ENCODE measurements around the gene ELMO1.

Gene ELMO1

DNA sequence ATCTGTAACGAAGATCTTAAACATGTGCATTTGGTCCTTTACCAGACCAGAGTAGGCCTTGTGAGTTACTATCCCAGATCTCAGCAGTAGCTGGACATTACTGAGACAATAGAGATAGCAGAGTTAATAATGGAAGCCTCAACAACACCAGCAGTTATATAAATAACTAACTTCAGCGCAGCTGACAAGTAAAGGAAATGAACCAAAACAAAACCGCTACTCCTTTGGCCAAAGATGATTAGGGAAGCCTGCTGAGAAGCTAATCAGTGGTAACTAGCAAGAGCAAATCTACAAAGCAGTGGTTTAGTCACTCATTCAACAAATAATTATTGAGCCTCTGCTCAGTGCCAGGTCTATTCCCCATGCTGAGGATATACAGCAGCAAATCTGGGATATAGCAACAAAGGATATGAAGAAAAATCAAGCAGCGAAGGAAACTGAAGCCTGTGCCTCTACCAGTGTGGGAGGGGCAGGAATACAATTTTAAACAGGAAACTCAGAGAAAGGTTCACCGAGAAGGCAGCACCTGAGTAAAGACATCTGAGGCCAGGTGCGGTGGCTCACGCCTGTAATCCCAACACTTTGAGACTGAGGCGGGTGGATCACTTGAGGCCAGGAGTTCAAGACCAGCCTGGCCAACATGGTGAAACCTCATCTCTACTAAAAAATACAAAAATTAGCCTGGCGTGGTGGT, 103.6 kb downstream of the ELMO1 start:
- DNase-seq (ENCODE audit: low spot score) = no peak

DNA sequence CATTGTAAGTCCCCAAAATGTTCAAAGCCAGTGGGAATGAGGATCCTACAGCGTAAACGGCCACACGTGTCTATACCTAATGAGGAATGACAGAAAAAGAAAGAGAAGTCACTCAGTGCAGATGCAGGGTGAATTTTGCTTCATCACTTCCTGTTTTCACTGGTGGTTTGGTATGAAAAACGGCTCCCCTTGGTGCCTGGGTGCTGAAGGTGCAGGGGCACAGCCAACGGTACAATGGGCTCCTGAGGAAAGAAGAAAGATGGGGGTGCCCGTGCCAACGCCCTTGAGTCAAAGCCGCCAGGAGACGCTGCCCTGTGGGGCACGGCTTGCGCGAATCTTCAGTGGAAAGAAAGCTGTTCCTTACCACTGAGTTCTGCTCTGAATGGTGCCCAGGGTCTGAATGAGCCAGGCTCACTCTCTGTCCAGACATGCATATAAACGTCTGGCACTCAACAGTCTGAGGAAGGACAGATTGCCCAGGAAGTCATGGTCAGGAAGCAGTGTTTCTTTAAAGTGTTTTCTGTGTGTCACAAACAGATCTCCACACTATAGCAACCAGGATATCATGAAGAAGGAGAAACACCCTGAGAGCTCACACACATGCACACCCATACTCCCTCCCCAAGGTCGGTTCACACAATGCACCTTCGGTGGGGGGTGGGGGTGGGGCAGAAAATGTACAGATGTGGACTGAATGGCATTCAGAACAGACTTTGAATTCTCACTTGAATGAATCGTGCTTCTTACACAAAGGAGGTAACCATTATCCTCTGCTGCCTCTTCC, 105.8 kb downstream of the ELMO1 start:
- no peak for DNase-seq (ENCODE audit: low spot score)

DNA sequence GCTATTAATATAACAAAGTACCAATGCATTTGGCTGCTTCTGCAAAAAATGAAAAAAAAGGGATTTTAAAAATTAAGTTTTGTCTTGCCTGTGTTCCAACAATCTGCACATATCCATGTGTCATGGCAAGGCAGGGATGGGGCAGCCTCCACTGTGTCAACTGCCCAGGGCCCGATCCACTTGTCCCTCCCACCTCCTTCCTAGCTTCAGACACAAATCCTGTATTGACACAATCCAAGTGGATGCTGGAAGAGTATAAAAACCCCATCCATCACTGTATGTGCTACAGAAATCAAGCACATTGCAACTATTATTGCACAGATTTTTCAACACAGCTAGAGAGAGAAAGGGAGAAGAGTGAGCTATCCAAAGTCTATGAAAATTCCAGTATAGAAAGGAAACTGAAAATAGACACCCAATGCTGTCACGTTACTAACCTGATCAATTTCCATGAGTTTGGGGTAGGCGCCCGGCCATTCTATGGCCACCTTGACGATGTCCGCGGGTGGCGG, 106.4 kb downstream of the ELMO1 start:
- no peak for DNase-seq (ENCODE audit: low spot score)

DNA sequence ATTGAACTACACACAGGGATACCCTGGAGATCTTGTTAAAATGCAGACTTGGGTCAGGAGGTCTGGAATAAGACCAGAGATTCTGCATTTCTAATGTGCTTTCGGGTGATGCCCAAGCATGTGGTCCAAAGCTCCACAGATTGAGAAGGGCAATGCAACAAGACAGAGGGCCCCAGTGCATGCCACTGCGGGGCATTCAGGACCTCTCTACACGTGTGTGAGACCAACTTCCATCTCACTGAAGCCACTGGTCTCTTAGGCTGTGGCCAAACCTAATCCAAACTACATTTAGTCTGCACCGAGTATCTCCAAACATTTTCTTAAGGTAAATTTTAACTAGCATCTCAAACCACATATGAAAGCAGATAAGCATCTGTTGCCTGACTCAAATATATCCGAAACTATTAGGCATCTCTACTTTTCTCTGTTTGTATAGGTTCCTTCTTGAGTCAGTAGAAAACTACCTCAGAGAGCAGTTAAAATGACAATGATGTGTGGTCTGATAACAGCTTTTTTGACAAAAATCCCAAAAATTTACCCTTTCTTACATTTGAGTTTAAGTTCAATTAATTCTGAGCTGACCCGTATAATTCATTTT, 107.5 kb downstream of the ELMO1 start:
- DNase-seq (ENCODE audit: low spot score) = no peak

DNA sequence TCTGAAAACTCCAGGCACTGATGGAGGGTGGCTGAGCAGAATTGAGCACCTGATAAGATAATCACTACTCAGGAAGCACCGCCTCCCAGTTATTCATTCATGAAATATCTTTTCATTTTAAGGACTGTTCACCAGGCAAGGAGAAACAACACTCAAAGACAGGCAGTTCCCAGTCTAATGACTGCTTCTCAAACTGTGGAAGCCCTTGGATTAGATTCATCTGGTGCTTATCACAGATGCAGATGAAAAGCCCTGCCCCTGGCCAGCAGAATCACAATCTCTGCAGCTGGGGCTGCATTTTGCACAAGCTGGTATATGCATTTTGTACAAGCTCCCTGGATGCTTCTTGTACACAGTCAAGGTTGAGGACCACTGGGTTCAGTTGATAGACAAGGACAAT, 109.7 kb downstream of the ELMO1 start:
- no peak for DNase-seq (ENCODE audit: low spot score)

DNA sequence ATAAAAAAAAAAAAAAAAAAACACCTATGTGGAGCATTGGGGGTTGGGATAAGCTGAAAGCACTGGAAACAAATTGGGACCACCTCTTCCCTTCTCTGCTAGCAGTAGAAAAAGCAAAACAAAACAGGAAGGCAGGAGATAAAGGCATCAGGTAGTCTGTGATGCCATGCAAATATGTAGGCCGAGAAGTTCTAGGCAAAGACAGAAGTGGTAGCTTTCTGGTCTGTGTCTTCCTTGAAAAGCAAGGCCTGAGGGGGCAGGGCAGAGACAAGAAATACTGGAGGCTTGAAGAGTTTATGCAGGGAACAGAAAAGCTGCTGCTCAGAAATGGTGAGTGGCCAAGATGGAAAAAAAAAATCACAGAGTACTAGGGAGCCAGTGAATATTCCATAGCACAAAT, 111.1 kb downstream of the ELMO1 start:
- DNase-seq (ENCODE audit: low spot score) = no peak

DNA sequence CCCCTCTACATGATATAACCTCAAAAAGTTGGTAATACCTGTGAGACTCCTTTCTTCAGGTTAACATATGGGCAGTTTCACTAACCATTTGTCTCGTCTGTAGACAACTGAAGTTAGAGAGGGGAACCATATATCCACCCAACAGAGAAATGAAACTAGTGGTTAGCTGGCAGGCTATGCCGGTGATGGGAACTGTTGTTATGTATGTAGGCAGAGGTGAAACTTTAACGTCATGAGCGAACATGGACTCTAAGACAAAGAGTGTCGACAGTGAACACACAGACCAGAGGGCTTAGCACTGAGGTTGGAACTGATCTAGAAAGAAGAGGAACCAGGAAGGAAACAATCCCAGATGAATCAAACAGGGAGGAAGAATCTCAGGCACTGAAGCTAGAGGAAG, 112.4 kb downstream of the ELMO1 start:
- no peak for DNase-seq (ENCODE audit: low spot score)

DNA sequence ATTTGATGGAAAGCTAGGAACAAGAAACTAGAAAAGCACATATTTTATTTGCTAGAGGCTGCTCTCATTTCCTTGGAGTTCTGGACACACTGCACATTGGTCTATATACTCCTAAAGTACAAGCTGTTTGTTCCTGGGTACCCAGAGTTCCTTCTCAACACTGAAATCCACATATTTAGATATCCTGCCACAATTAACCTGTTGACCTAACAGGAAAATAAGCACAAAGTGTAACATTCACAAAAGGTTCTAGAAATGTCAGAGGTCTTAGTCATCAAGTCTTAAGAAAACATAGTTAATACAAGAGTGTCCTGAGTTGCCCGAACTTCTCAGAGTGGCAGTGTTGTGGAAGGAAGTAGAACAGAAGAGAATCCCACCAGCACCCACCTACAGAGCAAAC, 115.6 kb downstream of the ELMO1 start:
- no peak for DNase-seq (ENCODE audit: low spot score)

DNA sequence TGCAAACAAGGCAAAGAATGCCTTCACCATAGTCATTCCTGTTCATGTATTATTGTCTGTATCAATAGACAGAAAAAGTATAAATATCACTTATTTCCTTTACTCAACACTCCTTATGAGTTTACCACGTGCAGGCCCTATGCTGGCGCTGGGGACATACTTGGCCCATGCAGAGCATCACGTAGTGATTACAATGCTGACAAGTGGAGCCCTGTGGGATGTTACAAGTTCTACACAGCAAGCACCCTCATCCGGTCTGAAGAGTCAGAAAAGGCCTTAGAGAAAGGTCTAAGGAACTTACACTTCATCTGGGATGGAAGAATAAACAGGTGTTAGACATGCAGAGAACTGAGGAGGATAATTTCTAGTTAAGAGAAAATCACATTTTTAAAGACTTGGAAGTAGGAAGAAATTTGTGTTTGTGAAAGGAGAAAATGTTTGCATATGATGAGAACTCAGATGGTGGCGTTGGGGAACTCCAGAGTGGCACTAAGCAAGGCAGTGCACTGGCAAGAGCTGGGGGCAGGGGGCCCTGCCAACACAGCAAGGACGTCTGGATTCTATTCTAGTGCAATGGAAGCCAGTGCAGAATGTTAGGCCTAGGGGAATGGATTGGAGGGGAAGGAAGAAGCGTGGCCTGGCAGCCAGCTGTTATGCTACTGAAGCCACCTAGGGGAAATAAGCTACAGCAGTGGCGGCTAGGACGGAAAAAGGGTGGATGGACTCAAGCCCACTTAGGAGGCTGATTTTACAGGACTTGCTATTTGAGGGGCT, 116.2 kb downstream of the ELMO1 start:
- no peak for DNase-seq (ENCODE audit: low spot score)

DNA sequence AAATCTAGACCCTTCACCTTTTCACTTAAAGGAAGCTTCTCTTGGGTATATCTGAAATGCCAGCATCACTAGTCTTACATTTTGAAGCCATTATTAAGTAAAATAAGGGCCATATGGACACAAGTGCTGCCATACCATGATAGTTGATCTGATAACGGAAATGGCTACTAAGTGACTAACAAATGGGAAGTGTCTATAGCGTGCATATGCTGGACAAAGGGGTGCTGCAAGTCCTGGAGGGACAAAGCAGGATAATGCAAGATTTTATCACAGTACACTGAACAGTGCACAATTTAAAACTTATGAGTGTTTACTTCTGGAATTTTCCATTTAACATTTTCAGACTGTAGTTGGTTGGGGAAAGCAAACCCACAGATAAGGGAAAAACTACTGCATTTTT, 117.9 kb downstream of the ELMO1 start:
- DNase-seq (ENCODE audit: low spot score) = no peak

DNA sequence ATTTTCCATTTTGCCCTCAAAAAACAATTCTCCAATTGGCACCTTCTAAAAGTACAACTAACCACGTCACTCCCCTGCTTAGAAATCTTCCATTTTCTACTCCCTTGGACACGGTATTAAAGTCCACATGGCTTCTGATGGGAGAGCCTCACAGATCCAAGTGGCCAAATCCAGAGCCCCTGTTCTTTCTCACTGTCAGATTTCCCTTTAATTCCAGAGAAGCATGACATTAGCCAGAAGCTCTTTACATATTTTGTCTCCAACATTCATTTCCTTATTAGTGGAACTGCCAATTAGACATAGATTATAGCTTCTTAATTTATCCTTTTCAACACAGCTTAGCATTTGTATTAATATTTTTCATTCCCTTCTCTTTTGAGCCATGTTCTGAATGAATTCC, 118.7 kb downstream of the ELMO1 start:
- DNase-seq (ENCODE audit: low spot score) = no peak

DNA sequence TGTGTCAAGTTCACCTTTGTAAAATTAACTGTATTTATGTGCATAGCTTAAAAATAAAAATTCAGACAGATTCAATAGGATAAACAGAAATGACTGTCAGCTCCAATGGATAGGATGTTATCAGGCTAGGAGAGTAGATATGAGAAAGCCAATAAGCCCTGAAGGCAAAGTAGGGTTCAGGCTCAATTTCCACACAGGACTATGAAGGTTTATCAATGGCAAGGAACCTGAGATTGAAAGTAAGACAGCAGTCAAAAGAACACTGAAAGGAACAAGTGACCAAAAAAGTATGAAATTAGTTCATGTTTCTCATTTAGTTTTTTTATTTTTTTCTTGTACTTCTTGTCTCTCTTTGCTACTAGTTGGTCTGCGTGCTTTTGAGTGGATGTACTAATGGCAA, 121.4 kb downstream of the ELMO1 start:
- DNase-seq (ENCODE audit: low spot score) = no peak

DNA sequence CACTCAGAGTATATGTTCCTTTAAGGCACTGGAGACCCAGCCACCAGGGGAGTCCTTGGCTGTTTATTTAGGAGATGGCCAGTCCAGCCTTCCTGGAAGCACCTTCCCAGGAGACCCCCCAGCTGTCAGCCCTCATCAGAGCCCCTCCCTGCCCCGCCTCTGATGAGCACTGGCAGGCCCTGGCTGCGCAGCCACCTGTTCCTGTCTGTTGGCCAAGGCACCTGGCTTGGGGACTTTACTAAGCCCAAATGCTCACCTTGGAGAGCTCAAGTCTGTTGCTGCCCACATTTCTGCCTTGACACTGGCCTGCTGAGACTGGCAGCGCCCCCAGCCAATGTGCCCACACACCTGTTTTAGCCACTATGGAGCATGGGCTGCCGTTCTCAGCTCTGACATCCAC, 124.7 kb downstream of the ELMO1 start:
- DNase-seq (ENCODE audit: low spot score) = no peak

DNA sequence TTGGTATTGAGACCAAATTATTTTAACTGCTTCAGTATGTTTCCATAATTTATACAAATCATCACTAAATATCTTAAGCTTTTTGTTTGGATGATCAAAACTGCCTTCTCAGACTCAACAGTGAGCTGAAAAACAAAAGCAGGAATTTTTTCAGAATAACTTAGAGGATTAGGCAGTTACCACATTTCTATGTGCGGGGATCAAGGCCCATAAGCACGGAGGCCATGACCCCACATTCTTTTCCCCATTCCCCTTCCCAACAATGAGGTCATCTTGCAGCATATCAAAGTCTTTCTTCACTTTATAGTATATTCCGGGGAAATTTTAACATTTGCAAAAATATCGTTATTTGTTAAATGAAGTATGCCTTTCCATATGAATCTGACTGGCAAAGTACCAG, 125.8 kb downstream of the ELMO1 start:
- DNase-seq (ENCODE audit: low spot score) = no peak

DNA sequence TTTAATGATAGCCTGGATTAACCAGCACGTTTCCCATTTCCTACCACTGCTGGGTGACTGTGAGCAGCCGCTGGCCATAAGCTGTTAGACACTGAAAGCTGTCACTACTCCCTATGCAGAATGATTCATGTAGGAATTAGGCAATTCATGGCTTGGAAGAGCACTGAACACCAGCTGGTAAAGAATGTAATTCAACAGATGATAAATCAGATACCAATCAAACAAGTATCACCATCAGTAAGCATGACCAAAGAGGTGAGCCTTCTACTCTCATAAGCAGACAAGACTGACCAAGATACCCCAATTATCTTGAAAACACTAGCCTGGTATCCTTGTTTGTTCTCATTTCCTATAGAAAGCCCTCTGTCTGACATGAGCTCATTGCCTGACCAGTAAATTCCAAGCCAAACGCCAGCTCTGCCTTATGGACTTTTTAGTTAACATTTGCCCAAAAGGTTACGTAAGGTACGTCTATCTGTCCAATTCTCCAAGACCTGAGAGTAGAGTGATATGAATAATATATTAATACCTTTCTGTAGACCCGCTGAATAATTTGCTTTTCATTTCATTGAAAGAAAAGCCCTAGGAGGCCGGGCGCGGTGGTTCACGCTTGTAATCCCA, 127.7 kb downstream of the ELMO1 start:
- DNase-seq (ENCODE audit: low spot score) = peak; percentile 14

DNA sequence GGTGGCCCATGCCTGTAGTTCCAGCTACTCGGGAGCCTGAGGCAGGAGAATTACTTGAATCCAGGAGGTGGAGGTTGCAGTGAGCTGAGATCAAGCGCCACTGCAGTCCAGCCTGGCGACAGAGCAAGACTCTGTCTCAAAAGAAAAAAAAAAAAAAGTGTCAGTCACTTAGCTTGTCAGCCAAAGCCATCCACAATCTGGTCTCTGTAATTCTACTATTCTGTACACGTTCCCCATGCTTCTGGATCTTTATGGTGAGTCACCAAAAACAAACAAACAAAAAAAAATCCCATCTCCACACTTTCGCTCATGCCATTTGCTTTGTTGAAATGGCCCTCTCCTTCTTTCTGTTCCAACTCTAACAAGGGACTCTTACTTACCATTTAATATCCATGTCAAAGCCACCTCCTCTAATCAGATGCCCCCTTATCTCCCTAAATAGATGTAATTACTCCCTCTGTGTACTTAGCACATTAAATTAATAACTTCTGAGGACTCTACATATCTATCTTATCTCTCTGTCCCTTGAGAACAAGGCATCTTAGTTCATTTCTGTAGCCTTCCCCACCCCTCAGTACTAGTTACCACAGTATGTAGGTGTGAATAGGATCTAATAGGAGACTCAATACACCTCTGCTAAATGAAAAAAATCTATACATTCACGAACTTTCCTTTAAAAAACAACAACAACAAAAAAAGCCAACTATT, 128.4 kb downstream of the ELMO1 start:
- DNase-seq (ENCODE audit: low spot score) = peak; percentile 71

DNA sequence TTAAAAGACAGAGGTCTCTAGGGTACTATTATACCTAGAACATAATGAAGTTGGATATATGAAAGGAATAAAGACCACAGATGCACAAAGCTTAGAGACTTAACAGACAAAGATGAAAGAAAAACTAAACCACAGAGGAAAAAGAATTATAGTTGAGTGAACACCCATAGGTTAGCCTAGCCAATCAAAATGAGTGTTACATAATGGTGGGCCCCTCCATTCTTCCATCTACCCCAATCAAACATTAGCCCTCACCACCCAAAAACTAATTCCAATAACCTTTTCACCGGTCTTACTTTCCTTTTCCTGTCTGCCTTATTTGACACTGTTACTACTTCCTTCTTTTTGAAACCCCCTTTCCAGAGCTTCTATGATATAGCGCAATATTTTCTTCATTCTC, 130.1 kb downstream of the ELMO1 start:
- DNase-seq (ENCODE audit: low spot score) = no peak

DNA sequence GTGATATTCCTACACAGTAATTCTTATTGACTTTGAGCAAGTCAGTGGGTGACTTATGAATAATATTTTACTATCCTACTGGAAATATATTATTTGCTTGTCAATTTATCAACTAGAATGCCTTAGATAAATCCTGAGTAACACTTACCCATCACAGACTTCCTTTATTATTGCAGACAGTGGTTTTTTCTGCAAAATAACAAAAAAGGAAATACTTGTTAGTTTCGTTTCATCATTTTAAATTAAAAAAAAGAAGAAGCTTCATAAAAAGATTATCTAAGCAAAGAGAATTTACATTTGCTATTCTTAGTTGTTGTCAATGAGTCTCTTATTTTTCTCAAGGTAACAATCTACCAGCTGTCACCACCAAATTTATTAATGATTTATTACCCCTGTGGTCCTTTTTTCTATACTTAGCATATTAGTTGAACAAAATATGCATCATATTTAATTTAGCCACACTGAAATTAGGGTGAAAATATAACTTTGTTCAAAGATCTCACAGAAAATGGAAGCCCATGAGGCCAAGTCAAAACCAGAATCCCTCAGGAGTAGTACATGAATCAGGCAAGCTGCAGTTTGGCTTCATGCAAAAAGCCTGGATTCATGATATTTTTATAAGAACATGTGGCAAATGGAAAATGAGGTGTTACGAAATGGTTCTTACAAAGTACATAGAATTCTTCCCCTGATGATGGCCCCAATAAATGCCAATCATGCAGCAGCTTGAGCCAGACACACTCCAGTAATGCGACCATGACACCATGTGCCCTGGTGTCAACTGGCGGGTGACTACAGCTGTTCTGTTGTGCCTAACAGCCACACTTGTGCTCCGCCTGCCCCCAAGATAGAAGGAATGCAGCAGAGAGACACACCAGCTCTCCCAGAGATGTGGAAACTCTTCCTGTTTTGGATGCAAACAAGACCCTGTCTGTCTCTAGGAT, 132.6 kb downstream of the ELMO1 start:
- DNase-seq (ENCODE audit: low spot score) = no peak

DNA sequence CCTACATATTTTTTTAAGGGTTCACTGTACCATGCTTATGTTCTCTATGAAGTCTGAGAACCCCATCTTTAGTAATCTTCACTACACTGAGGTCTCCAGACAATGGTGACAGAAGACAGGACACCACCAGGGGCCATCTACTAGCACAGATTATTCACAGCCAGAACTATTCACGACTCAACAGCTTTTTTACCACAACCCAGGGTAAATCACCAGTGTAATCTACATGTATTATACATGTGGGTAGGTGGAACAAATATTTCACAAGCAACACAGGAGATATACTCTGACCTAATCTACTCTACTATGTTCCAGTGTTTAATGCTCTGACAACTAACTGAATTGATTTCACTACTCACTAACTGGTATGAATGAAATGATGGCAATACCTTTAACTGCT, 136.1 kb downstream of the ELMO1 start:
- DNase-seq (ENCODE audit: low spot score) = no peak

DNA sequence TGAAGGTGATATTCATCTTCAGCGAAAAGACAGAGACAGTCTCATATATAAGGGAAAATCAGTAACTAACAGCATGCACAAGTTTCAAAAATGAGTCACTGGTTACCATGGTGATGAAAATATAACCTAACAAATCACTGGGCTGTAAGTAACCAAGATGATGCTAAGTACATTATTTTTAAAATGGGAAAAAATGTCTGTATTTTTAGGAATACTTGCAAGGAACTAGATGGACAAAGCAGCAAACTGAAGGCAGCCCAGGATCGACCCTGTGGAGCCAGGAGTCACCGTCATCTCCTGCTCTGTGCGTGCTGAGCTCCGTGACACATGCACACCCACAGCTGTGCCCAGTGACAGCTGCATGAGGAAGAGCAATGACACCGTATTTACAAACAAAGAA, 137.3 kb downstream of the ELMO1 start:
- DNase-seq (ENCODE audit: low spot score) = no peak
